KMS-11 (cell line): ENCODE results near the gene TTBK2.

ENCODE experiments used
- H2AFZ ChIP-seq: fragments of 200-600 bp; sonication (generic); 2 replicates; pipeline ENCODE4 v1.6.1; 2016; ENCODE audit warnings: antibody characterized with exemption, mixed run types, low read depth
- H3K27ac ChIP-seq: fragments of 200-600 bp; sonication (generic); 2 replicates; pipeline ENCODE4 v1.6.1; 2016; ENCODE audit warnings: mild to moderate bottlenecking, mixed run types
- H3K27me3 ChIP-seq: fragments of 200-600 bp; sonication (generic); 2 replicates; pipeline ENCODE4 v1.6.1; 2017; ENCODE audit warnings: mild to moderate bottlenecking, low read depth, mixed run types, moderate library complexity; ENCODE audit not compliant: insufficient read depth
- H3K36me3 ChIP-seq: fragments of 200-600 bp; sonication (generic); 2 replicates; pipeline ENCODE4 v1.6.1; 2017; ENCODE audit warnings: mild to moderate bottlenecking, mixed run types; ENCODE audit not compliant: insufficient read depth
- H3K4me1 ChIP-seq: fragments of 200-600 bp; sonication (generic); 2 replicates; pipeline ENCODE4 v1.6.1; 2016; ENCODE audit warnings: mild to moderate bottlenecking, low read depth, mixed run types; ENCODE audit not compliant: poor library complexity, severe bottlenecking
- H3K4me2 ChIP-seq: fragments of 200-600 bp; sonication (generic); 2 replicates; pipeline ENCODE4 v1.7.0; 2016; ENCODE audit warnings: mild to moderate bottlenecking, mixed run types
- H3K4me3 ChIP-seq: fragments of 200-600 bp; sonication (generic); IDR thresholded peaks from 2 replicates; pipeline ENCODE4 v1.6.1; 2017; ENCODE audit warnings: low read depth, low read length, mixed read lengths; ENCODE audit not compliant: insufficient read depth
- H3K79me2 ChIP-seq: fragments of 200-600 bp; sonication (generic); 2 replicates; pipeline ENCODE4 v1.6.1; 2016; ENCODE audit warnings: low read depth, mixed run types; ENCODE audit not compliant: insufficient read depth
- H3K9ac ChIP-seq: fragments of 200-600 bp; sonication (generic); 2 replicates; pipeline ENCODE4 v1.6.1; 2016; ENCODE audit warnings: mild to moderate bottlenecking, mixed run types
- H4K20me1 ChIP-seq: fragments of 200-600 bp; sonication (generic); 2 replicates; pipeline ENCODE4 v1.6.1; 2016; ENCODE audit warnings: mild to moderate bottlenecking, mixed run types; ENCODE audit not compliant: insufficient read depth
- CTCF ChIP-seq: fragments of 200-600 bp; sonication (generic); conservative IDR thresholded peaks from 2 replicates; pipeline ENCODE4 v1.6.1; 2017; ENCODE audit warnings: low read depth, mild to moderate bottlenecking, antibody characterized with exemption, low read length, moderate library complexity, mixed read lengths

TTBK2 gene

GRCh38 chr15:42798802-42799201 is 121.8 kb downstream of the TTBK2 start:
- Histone ChIP-seq H4K20me1 (no peaks in the 10 kb centered on the region), H3K4me3 (no peak overlapping the region), H3K36me3 (no peaks in the 10 kb centered on the region), H3K4me2 (no peak overlapping the region), H3K4me1 (no peaks in the 10 kb centered on the region), H3K27ac (no peak overlapping the region), H3K79me2 (no peaks in the 10 kb centered on the region), H3K9ac (no peak overlapping the region), H2AFZ (no peak overlapping the region), H3K27me3 (no peaks in the 10 kb centered on the region)
- no peak for TF ChIP-seq CTCF

- H3K36me3 ChIP-seq = no peaks in the 10 kb centered on the region
- no peak overlapping the region for H3K4me3 ChIP-seq
- TF ChIP-seq CTCF = no peak
- no peak overlapping the region for H3K4me2 ChIP-seq
- no peak overlapping the region for H2AFZ ChIP-seq
- H3K27me3 ChIP-seq = no peaks in the 10 kb centered on the region
- H4K20me1 ChIP-seq = no peaks in the 10 kb centered on the region
- H3K9ac ChIP-seq = no peak overlapping the region
- no peak overlapping the region for H3K27ac ChIP-seq
- no peaks in the 10 kb centered on the region for H3K4me1 ChIP-seq
- H3K79me2 ChIP-seq = no peaks in the 10 kb centered on the region
Measured at GRCh38 chr15:42796955-42797782, 123.4 kb downstream of the TTBK2 start.

- Histone ChIP-seq H2AFZ (no peak overlapping the region), H3K27me3 (no peaks in the 10 kb centered on the region), H3K27ac (no peak overlapping the region), H3K4me1 (peaks cover 9% of the 10 kb centered on the region), H3K4me2 (no peak overlapping the region), H4K20me1 (no peaks in the 10 kb centered on the region), H3K36me3 (no peaks in the 10 kb centered on the region), H3K4me3 (no peak overlapping the region), H3K79me2 (no peaks in the 10 kb centered on the region), H3K9ac (no peak overlapping the region)
- no peak for TF ChIP-seq CTCF
Measured at GRCh38 chr15:42788725-42789124, 131.9 kb downstream of the TTBK2 start.

GRCh38 chr15:42786978-42787377 is 133.6 kb downstream of the TTBK2 start:
- Histone ChIP-seq H4K20me1 (no peaks in the 10 kb centered on the region), H3K4me1 (peaks cover 9% of the 10 kb centered on the region), H3K79me2 (no peaks in the 10 kb centered on the region), H3K4me3 (no peak overlapping the region), H3K27ac (no peak overlapping the region), H3K27me3 (no peaks in the 10 kb centered on the region), H3K36me3 (no peaks in the 10 kb centered on the region), H2AFZ (no peak overlapping the region), H3K4me2 (no peak overlapping the region), H3K9ac (no peak overlapping the region)
- no peak for TF ChIP-seq CTCF
